Measurements from ENCODE around the gene ADAM22. TPM values are rescaled to one million over a fixed set of nuclear protein-coding genes. Genes with fewer than 3 reads are reported as not detected.

ADAM22 gene
- total and polyA plus RNA-seq, 2 donors from 2014 or later, result 2.2 to 7.9 TPM

DNA sequence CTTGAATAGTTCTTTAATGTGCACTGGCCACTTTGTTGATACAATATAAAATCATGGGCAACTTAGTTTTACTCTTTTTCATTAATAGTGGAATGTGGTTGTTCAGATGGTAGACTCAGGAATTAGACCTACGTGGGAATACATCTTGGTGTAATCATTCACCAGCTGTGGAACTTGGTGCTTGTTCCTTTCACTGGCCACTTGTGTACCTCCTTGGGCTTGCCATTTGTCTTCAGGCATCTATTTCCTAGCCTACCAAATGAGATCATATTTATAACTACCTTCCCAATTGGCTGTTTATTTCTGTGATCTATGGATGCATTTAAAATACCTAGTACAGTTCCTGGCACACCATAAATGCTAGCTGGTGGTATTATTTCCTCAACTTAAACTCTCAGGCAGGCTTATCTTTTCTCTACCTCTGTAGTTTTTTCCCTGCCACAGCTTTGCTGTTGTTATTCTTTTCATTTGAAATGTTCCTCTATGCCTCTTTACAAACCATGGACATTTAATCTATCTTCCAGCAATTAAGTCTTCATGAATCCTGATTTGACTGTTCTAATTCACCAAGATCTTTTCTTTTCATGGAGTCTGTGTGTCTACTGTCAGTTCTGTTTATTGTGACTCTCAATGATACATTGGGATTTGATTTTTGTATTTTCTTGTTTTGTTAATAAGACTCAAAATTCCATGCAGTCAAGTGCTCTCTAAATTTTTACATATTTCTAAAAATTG, 113.0 kb downstream of the ADAM22 start:
- Histone ChIP-seq H3K36me3 (ENCODE audit: control insufficient read depth in 2 of 3, insufficient read depth in 3 of 3, low read length in 3 of 3) (no peaks in the 10 kb centered on the region), H3K9ac (ENCODE audit: low read length in 3 of 3) (no peak overlapping the region), H3K4me1 (ENCODE audit: control insufficient read depth in 2 of 3, insufficient read depth in 2 of 3, low read depth in 1 of 3, low read length in 3 of 3) (peaks cover 0 to 3% (median 2%) of the 10 kb centered on the region in 3 donors), H3K4me3 (ENCODE audit: low read length in 3 of 3) (no peak overlapping the region), H3K9me3 (ENCODE audit: control insufficient read depth in 2 of 3, insufficient read depth in 1 of 3, low read length in 3 of 3) (no peaks in the 10 kb centered on the region), H3K27ac (ENCODE audit: low read depth in 2 of 2, low read length in 2 of 2) (no peak overlapping the region), H3K27me3 (ENCODE audit: control insufficient read depth, insufficient read depth, low read length) (no peaks in the 10 kb centered on the region)
- TF ChIP-seq, protein P1, sequence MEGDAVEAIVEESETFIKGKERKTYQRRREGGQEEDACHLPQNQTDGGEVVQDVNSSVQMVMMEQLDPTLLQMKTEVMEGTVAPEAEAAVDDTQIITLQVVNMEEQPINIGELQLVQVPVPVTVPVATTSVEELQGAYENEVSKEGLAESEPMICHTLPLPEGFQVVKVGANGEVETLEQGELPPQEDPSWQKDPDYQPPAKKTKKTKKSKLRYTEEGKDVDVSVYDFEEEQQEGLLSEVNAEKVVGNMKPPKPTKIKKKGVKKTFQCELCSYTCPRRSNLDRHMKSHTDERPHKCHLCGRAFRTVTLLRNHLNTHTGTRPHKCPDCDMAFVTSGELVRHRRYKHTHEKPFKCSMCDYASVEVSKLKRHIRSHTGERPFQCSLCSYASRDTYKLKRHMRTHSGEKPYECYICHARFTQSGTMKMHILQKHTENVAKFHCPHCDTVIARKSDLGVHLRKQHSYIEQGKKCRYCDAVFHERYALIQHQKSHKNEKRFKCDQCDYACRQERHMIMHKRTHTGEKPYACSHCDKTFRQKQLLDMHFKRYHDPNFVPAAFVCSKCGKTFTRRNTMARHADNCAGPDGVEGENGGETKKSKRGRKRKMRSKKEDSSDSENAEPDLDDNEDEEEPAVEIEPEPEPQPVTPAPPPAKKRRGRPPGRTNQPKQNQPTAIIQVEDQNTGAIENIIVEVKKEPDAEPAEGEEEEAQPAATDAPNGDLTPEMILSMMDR (IDR thresholded peaks at IDR 0.05; ENCODE audit: borderline replicate concordance, extremely low read depth, insufficient read depth), result no peak
- DNase-seq, result peak in 2 of 5 donors; percentile 8
- no peak for FAIRE-seq
- intact Hi-C loops (cut with DNase I), result no loop called here

DNA sequence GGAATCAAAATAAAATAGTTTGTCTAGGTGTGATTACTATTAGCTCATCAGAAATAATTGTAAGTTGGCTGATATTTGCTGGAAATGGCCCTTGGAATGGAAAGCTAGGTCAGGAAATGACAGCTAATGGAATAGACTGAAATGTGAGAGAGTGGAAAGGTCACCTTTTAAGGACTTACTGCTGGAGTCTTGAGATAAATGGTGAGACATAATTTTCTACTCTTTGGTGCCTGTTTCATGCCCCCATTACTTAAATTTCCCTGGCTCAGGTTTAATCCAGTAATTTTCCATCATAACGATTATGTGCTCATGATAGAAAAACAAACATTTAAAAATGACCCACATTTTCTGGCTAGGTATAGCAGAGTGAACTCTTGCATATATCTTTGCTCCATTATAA, 123.6 kb downstream of the ADAM22 start:
- Histone ChIP-seq H3K36me3 (ENCODE audit: control insufficient read depth in 2 of 3, insufficient read depth in 3 of 3, low read length in 3 of 3) (no peaks in the 10 kb centered on the region), H3K9ac (ENCODE audit: low read length in 3 of 3) (no peak overlapping the region), H3K4me1 (ENCODE audit: control insufficient read depth in 2 of 3, insufficient read depth in 2 of 3, low read depth in 1 of 3, low read length in 3 of 3) (no peaks in the 10 kb centered on the region), H3K4me3 (ENCODE audit: low read length in 3 of 3) (no peak overlapping the region), H3K9me3 (ENCODE audit: control insufficient read depth in 2 of 3, insufficient read depth in 1 of 3, low read length in 3 of 3) (no peaks in the 10 kb centered on the region), H3K27me3 (ENCODE audit: control insufficient read depth, insufficient read depth, low read length) (no peaks in the 10 kb centered on the region), H3K27ac (ENCODE audit: low read depth in 2 of 2, low read length in 2 of 2) (no peak overlapping the region)
- DNase-seq (no peak), FAIRE-seq (no peak)
- TF ChIP-seq, protein P1 (IDR thresholded peaks at IDR 0.05; ENCODE audit: borderline replicate concordance, extremely low read depth, insufficient read depth), result no peak
- intact Hi-C loops (cut with DNase I), result no loop called here

DNA sequence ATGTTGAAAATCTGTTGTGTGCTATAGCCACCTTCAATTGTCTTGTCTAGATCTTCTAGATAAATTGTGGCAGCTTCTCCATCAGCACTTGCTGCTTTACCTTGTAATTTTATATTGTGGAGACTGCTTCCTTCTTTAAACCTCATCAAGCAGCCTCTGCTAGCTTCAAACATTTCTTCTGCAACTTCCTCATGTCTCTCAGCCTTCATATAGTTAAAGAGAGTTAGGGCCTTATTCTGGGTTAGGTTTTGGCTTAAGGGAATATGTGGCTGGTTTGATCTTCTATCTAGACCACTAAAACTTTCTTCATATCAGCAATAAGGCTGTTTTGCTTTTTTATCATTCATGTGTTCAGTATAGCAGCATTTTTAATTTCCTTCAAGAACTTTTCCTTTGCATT, 128.2 kb downstream of the ADAM22 start:
- intact Hi-C loops (cut with DNase I), result no loop called here
- no peak overlapping the region for H3K9ac ChIP-seq (ENCODE audit: low read length in 3 of 3)
- FAIRE-seq, result no peak
- no peaks in the 10 kb centered on the region for H3K4me1 ChIP-seq (ENCODE audit: control insufficient read depth in 2 of 3, insufficient read depth in 2 of 3, low read depth in 1 of 3, low read length in 3 of 3)
- TF ChIP-seq, protein P1 (IDR thresholded peaks at IDR 0.05; ENCODE audit: borderline replicate concordance, extremely low read depth, insufficient read depth), result no peak
- H3K36me3 ChIP-seq (ENCODE audit: control insufficient read depth in 2 of 3, insufficient read depth in 3 of 3, low read length in 3 of 3), result no peaks in the 10 kb centered on the region
- no peaks in the 10 kb centered on the region for H3K9me3 ChIP-seq (ENCODE audit: control insufficient read depth in 2 of 3, insufficient read depth in 1 of 3, low read length in 3 of 3)
- no peaks in the 10 kb centered on the region for H3K27me3 ChIP-seq (ENCODE audit: control insufficient read depth, insufficient read depth, low read length)
- DNase-seq, result no peak
- H3K4me3 ChIP-seq (ENCODE audit: low read length in 3 of 3), result no peak overlapping the region
- H3K27ac ChIP-seq (ENCODE audit: low read depth in 2 of 2, low read length in 2 of 2), result no peak overlapping the region

All from kidney (tissue), 14 donors.